ENCODE results near the gene CCDC85C. TPM values are rescaled to one million over a fixed set of nuclear protein-coding genes. Genes with fewer than 3 reads are reported as not detected.

Gene CCDC85C
- total and polyA plus RNA-seq, 7 donors: 1.8 to 21.0 (median 7.9) TPM

DNA sequence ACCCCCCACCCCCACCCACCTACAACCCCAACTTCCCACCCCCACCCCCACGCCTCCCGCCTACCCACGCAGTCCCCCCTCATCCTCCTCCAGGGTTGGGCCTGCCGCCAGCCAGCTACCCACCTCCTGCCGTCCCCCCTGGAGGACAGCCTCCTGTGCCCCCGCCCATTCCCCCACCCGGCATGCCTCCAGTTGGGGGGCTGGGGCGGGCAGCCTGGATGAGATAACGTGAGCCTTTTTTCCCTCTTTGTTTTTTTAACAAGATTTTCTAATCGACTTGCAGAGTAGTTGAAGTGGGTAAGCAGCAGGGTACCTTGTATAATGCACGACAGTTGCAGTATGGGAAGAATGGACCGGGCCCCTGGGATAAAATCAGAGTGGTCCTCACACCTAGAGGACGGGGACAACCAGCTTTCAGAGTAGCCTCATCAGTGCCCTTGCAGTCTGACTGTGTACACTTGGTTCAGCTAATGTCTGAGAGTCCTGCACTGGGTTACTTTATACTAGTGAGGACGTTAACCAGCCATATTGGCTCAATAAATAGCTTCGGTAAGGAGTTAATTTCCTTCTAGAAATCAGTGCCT lies 93.4 kb downstream of the CCDC85C start:
- intact Hi-C loops (cut with DNase I): loop anchor here in 1 of 2 donors (10.0 kb wide), 1 partner anchor 394 kb away; no protein-coding TSS in a partner anchor
- ATAC-seq (no peak), DNase-seq (no peak)
- 74 to 83% (median 80%) methylated on average over 12 to 15 of the region's 15 CpGs for WGBS, 3 donors
- no peaks in the 10 kb centered on the region for H3K4me1 ChIP-seq
- no peak overlapping the region for H3K4me3 ChIP-seq
- no peak for TF ChIP-seq CTCF (IDR thresholded peaks at IDR 0.05)
- no peaks in the 10 kb centered on the region for H3K9me3 ChIP-seq
- no peaks in the 10 kb centered on the region for H3K27me3 ChIP-seq (ENCODE audit: insufficient read depth in 3 of 3, low read length in 2 of 3)
- no peak overlapping the region for H3K27ac ChIP-seq
- peaks cover 11 to 85% of the 10 kb centered on the region in 2 donors for H3K36me3 ChIP-seq (ENCODE audit: insufficient read depth in 1 of 2, low read depth in 1 of 2)

GRCh38 chr14:99509871-99510555 lies 94.0 kb downstream of the CCDC85C start:
- H3K27me3 ChIP-seq (ENCODE audit: insufficient read depth in 3 of 3, low read length in 2 of 3): no peaks in the 10 kb centered on the region
- H3K9me3 ChIP-seq: no peaks in the 10 kb centered on the region
- DNase-seq (no peak), ATAC-seq (no peak)
- H3K4me1 ChIP-seq: no peaks in the 10 kb centered on the region
- intact Hi-C loops (cut with DNase I): loop anchor here in 1 of 2 donors (10.0 kb wide), 1 partner anchor 395 kb away; no protein-coding TSS in a partner anchor
- peaks cover 11 to 88% of the 10 kb centered on the region in 2 donors for H3K36me3 ChIP-seq (ENCODE audit: insufficient read depth in 1 of 2, low read depth in 1 of 2)
- no peak for TF ChIP-seq CTCF (IDR thresholded peaks at IDR 0.05)
- no peak overlapping the region for H3K27ac ChIP-seq
- WGBS, 3 donors: 92 to 97% (median 92%) methylated on average over 16 to 27 of the region's 27 CpGs
- no peak overlapping the region for H3K4me3 ChIP-seq

- intact Hi-C loops (cut with DNase I): no loop called here
- no peaks in the 10 kb centered on the region for H3K9me3 ChIP-seq
- DNase-seq (peak; percentile 52 to 77), ATAC-seq (peak; percentile 81 to 89 (median 86))
- TF ChIP-seq CTCF (IDR thresholded peaks at IDR 0.05): no peak
- no peaks in the 10 kb centered on the region for H3K4me1 ChIP-seq
- WGBS, 3 donors: 63 to 72% (median 64%) methylated on average over 23 of the region's 23 CpGs
- no peaks in the 10 kb centered on the region for H3K27me3 ChIP-seq (ENCODE audit: insufficient read depth in 3 of 3, low read length in 2 of 3)
- H3K36me3 ChIP-seq (ENCODE audit: insufficient read depth in 1 of 2, low read depth in 1 of 2): peaks cover 11 to 90% of the 10 kb centered on the region in 2 donors
- H3K4me3 ChIP-seq: no peak overlapping the region
- no peak overlapping the region for H3K27ac ChIP-seq
Measured at GRCh38 chr14:99508896-99509629, 94.9 kb downstream of the CCDC85C start.

GRCh38 chr14:99507860-99508640 lies 96.0 kb downstream of the CCDC85C start:
- H3K9me3 ChIP-seq: no peaks in the 10 kb centered on the region
- ATAC-seq (peak in 3 of 4 donors; percentile 4 to 8 (median 5)), DNase-seq (no peak)
- intact Hi-C loops (cut with DNase I): no loop called here
- no peaks in the 10 kb centered on the region for H3K27me3 ChIP-seq (ENCODE audit: insufficient read depth in 3 of 3, low read length in 2 of 3)
- WGBS, 3 donors: 95 to 96% (median 95%) methylated on average over 13 of the region's 13 CpGs
- no peak overlapping the region for H3K27ac ChIP-seq
- H3K36me3 ChIP-seq (ENCODE audit: insufficient read depth in 1 of 2, low read depth in 1 of 2): peaks cover 13 to 97% of the 10 kb centered on the region in 2 donors
- H3K4me3 ChIP-seq: no peak overlapping the region
- H3K4me1 ChIP-seq: no peaks in the 10 kb centered on the region
- no peak for TF ChIP-seq CTCF (IDR thresholded peaks at IDR 0.05)
